Measurements from ENCODE around the gene ENOPH1. TPM values are rescaled to one million over a fixed set of nuclear protein-coding genes. Genes with fewer than 3 reads are reported as not detected.

The ENOPH1 gene
- total and polyA plus RNA-seq, 9 of the 15 experiments (the other 6 are each of a cell fraction or from before 2014, with no cell fraction given): 29.8 to 71.4 (median 48.9) TPM

GRCh38 chr4:82430193-82430963, at the start of gene ENOPH1, which contains the start of gene HNRNPDL (continued):
- TF ChIP-seq TAL1 (IDR thresholded peaks at IDR 0.05) (no peak), NFYB (IDR thresholded peaks at IDR 0.05; ENCODE audit: extremely low read depth, insufficient read length) (peak; percentile 19), MNT (conservative IDR thresholded peaks at IDR 0.05) (peak; percentile 99), HDAC1 (IDR thresholded peaks at IDR 0.05) (peak in 1 of 2 experiments; percentile 97; a peak in 2 of 4 replicates), ZNF592 (IDR thresholded peaks at IDR 0.05) (peak; percentile 32; the same call in 1 of the 2 replicates), TFAP4 (CRISPR knock-in tag; IDR thresholded peaks at IDR 0.05; ENCODE audit: borderline replicate concordance) (peak; percentile 78), U2AF1 (optimal IDR thresholded peaks at IDR 0.05; ENCODE audit: low read depth, low read length) (peak; percentile 23), MYC (IDR thresholded peaks at IDR 0.05; ENCODE audit: low read depth, low read length) (peak; percentile 93), MYC (CRISPR knock-in tag; IDR thresholded peaks at IDR 0.05; ENCODE audit: borderline replicate concordance, low read depth) (peak; percentile 41; the same call in 1 of the 2 replicates), TAF9B (IDR thresholded peaks at IDR 0.05; ENCODE audit: partially characterized antibody) (peak; percentile 55), ZFX (CRISPR knock-in tag; IDR thresholded peaks at IDR 0.05) (peak; percentile 48), SUPT5H (IDR thresholded peaks at IDR 0.05) (peak; percentile 70), ELF1 (tag; IDR thresholded peaks at IDR 0.05) (peak; percentile 15; the same call in 1 of the 2 replicates)
- TF ChIP-seq, protein P1, sequence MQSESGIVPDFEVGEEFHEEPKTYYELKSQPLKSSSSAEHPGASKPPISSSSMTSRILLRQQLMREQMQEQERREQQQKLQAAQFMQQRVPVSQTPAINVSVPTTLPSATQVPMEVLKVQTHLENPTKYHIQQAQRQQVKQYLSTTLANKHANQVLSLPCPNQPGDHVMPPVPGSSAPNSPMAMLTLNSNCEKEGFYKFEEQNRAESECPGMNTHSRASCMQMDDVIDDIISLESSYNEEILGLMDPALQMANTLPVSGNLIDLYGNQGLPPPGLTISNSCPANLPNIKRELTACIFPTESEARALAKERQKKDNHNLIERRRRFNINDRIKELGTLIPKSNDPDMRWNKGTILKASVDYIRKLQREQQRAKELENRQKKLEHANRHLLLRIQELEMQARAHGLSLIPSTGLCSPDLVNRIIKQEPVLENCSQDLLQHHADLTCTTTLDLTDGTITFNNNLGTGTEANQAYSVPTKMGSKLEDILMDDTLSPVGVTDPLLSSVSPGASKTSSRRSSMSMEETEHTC (IDR thresholded peaks at IDR 0.05): peak; percentile 64; the same call in 1 of the 2 replicates
- TF ChIP-seq, protein P2, sequence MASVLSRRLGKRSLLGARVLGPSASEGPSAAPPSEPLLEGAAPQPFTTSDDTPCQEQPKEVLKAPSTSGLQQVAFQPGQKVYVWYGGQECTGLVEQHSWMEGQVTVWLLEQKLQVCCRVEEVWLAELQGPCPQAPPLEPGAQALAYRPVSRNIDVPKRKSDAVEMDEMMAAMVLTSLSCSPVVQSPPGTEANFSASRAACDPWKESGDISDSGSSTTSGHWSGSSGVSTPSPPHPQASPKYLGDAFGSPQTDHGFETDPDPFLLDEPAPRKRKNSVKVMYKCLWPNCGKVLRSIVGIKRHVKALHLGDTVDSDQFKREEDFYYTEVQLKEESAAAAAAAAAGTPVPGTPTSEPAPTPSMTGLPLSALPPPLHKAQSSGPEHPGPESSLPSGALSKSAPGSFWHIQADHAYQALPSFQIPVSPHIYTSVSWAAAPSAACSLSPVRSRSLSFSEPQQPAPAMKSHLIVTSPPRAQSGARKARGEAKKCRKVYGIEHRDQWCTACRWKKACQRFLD (CRISPR knock-in tag; IDR thresholded peaks at IDR 0.05): peak; percentile 26; the same call in 1 of the 2 replicates
